Mammary epithelial cell (primary cell): ENCODE measurements around the gene ZBTB45.

Experiments used
- EZH2 ChIP-seq: IDR thresholded peaks from 2 replicates; pipeline ENCODE4 v1.6.1; 2012; ENCODE audit warnings: low read length, inconsistent platforms, borderline replicate concordance
- TF ChIP-seq, protein P1 (sequence below), 2 donors: IDR thresholded peaks in 1 of 2; conservative IDR thresholded peaks in 1 of 2; 2 replicates each; pipeline ENCODE4 v1.5.1; 2011 to 2012; ENCODE audit warnings: inconsistent platforms in 2 of 2, low read length in 2 of 2, mild to moderate bottlenecking in 2 of 2, control low read depth in 1 of 2, low read depth in 1 of 2; ENCODE audit not compliant: insufficient read depth in 1 of 2; ENCODE audit errors: extremely low read depth in 1 of 2

DNA sequence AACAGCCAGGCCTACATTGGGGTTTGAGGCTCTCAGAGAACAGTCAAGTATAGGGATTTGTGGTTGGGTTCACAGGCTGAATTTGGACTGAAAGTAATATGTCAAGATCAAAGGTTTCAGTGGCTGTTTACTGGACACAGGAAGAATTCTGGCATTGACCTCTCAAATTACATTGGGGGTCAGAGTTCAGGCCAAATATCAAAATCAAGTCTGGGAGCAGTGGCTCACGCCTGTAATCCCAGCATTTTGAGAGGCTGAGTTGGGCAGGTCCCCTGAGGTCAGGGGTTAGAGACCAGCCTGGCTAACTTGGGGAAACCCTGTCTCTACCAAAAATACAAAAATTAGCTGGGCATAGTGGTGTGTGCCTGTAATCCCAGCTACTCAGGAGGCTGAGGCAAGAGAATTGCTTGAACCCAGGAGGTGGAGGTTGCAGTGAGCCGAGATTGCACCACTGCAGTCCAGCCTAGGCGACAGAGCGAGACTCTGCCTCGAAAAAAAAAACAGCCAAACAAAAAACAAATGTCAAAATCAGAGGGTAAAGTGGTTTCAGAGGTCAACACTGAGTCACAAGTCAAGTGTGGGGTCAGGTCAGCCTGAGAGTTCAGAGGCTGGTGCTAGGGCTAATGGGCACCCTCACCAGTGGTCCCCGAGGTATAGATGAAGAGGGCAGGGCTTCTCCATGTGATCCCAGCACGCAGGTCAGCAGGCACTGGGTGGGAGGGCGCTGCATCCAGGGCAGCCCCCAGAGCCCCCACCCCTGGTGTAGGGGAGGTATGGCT, 9.3 kb downstream of the ZBTB45 start:
- TF ChIP-seq, protein P1, sequence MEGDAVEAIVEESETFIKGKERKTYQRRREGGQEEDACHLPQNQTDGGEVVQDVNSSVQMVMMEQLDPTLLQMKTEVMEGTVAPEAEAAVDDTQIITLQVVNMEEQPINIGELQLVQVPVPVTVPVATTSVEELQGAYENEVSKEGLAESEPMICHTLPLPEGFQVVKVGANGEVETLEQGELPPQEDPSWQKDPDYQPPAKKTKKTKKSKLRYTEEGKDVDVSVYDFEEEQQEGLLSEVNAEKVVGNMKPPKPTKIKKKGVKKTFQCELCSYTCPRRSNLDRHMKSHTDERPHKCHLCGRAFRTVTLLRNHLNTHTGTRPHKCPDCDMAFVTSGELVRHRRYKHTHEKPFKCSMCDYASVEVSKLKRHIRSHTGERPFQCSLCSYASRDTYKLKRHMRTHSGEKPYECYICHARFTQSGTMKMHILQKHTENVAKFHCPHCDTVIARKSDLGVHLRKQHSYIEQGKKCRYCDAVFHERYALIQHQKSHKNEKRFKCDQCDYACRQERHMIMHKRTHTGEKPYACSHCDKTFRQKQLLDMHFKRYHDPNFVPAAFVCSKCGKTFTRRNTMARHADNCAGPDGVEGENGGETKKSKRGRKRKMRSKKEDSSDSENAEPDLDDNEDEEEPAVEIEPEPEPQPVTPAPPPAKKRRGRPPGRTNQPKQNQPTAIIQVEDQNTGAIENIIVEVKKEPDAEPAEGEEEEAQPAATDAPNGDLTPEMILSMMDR (conservative IDR thresholded peaks at IDR 0.05 in 1 of 2, IDR thresholded peaks at IDR 0.05 in 1 of 2; ENCODE audit: extremely low read depth in 1 of 2, insufficient read depth in 1 of 2, low read depth in 1 of 2, low read length in 2 of 2): no peak
- TF ChIP-seq EZH2: no peak
